ENCODE results near the gene GPR4.

DNA sequence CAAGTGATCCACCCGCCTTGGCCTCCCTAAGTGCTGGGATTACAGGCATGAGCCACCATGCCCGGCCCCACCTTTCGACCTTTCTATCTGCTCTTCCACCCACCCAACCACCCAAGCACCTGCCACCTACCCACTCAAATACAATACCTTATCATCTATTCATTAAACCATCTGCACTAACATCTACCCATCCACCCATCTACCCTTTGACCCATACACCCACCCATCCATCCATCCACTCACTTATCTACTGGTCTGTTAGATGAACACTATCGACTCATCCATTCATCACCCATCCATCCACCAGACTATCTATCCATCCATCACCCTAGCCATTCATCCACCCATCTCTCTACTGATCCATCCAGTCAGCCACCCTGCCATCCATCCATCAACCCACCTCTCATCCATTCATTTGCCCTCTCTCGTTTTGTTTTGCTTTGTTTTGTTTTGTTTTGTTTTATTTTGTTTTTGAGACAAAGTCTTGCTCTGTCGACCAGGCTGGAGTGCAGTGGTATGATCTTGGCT, 20.0 kb upstream of the GPR4 start:
- TF ChIP-seq POLR2AphosphoS5 (IDR thresholded peaks at IDR 0.05) = no peak
- TF ChIP-seq, protein P1, sequence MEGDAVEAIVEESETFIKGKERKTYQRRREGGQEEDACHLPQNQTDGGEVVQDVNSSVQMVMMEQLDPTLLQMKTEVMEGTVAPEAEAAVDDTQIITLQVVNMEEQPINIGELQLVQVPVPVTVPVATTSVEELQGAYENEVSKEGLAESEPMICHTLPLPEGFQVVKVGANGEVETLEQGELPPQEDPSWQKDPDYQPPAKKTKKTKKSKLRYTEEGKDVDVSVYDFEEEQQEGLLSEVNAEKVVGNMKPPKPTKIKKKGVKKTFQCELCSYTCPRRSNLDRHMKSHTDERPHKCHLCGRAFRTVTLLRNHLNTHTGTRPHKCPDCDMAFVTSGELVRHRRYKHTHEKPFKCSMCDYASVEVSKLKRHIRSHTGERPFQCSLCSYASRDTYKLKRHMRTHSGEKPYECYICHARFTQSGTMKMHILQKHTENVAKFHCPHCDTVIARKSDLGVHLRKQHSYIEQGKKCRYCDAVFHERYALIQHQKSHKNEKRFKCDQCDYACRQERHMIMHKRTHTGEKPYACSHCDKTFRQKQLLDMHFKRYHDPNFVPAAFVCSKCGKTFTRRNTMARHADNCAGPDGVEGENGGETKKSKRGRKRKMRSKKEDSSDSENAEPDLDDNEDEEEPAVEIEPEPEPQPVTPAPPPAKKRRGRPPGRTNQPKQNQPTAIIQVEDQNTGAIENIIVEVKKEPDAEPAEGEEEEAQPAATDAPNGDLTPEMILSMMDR (IDR thresholded peaks at IDR 0.05) = no peak
- TF ChIP-seq POLR2A (IDR thresholded peaks at IDR 0.05) = no peak

Measured in breast epithelium (tissue), 3 donors.